ENCODE data around the gene CNTN5.

The CNTN5 gene

DNA sequence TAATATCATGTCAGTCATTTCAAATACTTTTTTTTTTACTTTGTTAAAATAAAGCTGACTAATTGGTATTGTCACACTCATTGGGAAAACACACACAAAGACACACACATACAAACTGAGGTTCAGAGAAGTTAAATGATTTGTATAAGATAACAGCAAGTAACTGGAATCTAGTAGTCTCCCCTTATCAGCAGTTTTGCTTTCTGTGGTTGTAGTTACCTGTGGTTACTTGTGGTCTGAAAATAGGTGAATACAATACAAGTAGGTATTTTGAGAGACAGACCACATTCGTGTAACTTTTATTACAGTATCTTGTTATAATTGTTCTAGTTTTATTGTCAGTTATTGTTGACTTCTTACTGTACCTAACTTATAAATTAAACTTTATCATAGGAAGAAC lies 610.9 kb downstream of the CNTN5 start:
- DNase-seq (ENCODE audit: low spot score): no peak

DNA sequence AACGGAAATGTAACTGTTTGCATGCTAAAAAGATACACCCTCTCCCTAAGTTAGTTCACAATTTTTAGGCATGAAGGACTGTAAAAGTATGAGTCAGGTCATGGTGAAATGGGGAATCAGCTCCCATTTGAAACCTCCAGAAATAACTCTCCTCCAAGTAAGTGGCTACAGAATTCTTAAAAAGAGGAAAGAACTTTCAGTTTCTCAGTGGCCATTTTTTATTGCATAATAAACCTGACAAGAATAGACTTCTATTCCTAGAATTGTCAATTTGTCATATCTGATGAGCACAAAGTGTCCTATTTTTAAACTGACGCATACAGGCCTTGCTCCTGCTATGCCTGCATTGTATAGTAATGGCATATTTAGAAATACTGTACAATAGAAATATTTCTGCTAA lies 612.2 kb downstream of the CNTN5 start:
- peak; percentile 6 for DNase-seq (ENCODE audit: low spot score)

DNA sequence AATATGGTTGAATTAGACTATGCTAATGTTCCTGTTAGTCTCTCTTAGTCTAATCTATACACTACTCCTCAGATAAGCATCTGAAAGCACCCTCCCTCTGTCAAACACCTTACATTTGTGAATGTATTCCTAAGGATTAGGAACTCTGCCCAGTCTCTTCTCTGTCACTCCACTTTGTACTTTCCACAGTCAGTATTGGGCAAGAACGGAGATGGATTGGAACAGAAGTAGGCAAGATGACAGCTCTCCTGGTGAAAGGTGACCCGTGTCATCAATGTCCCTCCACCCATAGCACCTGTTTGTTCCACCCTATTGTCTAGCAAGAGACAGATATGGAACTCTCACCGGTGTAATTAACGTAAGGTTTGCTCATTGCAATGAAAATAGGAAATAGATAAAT lies 613.8 kb downstream of the CNTN5 start:
- no peak for DNase-seq (ENCODE audit: low spot score)

DNA sequence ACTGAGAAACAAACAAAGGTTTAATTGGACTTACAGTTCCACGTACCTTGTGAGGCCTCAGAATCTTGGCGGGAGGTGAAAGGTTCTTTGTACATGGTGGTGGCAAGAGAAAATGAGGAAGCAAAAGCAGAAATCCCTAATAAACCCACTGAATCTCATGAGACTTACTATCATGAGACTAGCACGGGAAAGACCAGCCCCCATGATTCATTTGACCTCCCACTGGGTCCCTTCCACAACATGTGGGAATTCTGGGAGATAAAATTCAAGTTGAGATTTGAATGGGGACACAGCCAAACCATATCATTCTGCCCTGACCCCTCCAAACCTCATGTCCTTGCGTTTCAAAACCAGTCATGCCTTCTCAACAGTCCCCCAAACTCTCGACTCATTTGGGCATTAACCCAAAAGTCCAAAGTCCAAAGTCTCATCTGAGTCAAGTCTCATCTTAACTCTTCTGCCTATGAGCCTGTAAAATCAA lies 617.4 kb downstream of the CNTN5 start:
- DNase-seq (ENCODE audit: low spot score): no peak

DNA sequence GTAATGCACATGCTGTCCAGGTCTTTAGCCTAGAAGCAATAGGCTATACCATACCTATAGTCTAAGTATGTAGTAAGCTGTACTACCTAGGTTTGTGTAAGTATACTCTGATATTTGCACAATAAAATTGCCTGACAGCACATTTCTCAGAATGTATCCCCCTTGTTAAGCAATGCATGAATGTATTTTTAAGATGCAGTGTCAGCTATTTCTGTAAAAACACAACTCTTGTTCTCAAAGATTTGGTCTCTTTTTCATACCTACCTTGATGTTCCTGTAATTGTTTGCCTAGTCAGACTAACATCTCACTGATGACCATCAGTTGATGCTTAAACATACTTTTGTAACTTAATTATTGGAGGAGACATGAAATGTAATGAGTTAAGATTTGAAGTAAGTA lies 619.9 kb downstream of the CNTN5 start:
- no peak for DNase-seq (ENCODE audit: low spot score)

DNA sequence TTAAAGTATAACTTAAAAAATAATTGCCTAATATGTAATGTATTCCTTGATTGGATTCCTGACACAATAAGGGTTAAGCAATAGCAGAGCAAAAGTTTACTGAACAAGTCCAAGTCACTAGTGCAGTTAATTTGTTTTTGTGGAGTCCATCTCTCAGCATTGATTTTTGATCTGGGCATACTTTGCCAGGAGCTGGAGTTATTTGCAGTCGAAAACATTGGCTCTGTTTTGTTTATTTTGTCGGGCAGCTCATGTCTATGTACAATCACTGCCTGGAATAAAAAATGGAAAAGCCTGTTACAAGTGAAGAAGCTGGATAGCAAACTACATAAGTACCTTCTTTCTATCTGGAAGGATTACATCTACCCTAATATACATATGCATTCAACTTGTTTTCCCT lies 625.2 kb downstream of the CNTN5 start:
- no peak for DNase-seq (ENCODE audit: low spot score)

DNA sequence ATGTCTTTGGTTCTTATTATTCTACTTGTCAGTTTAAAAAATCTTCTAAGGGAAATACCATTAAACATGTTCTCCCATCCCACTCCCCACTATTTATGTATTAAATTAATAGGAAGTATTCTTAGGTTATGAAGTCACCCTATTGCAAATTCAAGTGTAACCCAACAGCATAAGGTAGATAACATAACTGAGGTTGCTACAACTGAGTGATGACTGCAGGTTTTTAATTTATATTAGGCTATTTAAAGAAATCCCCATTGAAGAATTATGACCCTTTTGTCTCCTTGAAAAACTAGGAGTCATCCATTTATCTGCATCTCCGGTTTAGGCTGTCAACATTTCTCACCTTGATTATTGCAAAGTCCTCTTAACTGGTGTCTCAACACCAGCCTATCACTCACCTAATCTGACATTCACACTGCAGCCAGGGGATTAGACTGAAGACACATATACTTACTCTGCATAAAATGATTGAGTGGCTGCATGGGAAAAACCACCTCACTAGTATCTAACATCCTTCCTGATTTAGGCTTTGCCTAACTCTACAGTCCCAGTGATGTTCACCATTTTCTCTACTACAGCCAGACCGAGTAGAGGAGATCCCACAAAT lies 649.4 kb downstream of the CNTN5 start:
- DNase-seq (ENCODE audit: low spot score): no peak

DNA sequence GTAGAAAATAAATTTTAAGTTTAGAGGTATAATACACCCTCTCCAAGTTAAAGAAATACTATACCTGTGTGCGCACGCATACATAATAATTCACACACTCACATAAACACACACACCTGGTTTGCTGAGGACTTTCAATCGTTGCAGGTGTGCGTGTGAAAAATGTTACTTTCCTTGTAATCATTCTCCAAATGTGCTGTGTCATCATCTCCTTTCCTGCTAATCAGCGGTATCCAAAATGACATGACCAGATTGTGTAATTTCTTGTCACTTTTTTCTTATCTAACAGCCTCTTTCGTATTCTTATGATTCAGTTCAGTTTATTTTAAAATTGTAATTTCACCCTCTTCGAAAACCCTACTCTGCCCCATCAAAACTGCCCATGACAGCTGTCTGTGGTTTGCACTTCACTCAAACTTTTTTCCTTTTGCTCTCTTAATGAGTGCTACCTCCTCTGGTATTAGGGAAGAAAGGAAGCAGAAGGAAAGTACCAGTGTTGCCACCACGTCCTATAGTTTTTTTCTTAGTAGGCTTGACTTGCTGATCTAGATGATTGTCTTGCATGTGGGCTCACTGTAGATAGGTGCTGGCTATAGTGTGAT lies 651.2 kb downstream of the CNTN5 start:
- no peak for DNase-seq (ENCODE audit: low spot score)

DNA sequence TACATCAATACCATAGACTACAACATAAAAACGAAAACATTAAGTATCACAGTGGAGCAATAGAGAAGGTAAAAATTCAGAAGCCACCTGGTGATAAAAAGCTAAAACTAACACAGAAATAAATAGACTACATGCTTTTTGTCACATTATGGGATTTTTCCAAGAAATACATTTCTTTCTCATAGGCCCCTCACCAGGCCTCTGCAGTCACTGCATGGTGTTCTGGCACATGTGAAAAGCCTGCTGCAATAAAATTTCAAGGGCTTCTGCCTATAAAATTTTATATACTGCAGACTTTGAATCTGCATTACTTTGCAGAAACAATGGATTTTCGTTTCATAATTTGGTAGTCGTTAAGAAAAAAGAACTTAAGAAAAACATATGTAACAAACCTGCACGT lies 655.5 kb downstream of the CNTN5 start:
- no peak for DNase-seq (ENCODE audit: low spot score)

DNA sequence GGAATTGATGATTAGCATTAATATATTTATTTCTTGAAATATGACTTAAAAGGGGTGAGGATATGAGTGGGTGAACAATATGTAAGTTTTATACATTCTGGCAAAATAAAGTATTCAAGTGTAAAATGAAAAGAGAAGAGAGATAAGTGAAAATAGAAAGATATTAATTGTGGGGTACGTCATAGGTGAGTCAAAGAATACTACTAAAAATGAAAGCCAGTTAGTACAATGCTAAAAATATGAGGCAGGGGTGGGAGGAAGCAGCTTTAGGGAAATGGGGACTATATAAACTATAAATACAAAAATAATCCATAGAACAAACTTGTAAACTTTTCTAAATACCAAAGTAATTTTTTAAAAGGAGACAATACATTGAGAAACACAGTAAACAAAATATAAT lies 661.4 kb downstream of the CNTN5 start:
- no peak for DNase-seq (ENCODE audit: low spot score)

DNA sequence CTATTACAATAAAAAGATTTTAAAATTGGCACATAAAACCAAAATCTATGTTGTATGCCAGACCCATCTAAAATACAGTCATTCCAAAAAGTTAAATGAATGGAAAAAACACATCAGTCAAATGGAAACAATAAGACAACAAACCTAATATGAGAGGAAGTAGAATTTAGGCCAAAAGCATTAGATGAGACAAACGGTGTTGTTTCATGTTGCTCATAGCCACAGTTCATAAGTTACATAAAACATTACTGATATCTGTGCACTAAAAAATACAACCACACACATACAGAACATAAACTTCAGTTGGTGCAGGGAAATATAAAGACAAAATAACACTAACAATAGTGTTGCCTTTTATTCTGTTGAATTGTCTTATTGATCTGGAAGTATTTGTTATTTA lies 661.9 kb downstream of the CNTN5 start:
- no peak for DNase-seq (ENCODE audit: low spot score)

DNA sequence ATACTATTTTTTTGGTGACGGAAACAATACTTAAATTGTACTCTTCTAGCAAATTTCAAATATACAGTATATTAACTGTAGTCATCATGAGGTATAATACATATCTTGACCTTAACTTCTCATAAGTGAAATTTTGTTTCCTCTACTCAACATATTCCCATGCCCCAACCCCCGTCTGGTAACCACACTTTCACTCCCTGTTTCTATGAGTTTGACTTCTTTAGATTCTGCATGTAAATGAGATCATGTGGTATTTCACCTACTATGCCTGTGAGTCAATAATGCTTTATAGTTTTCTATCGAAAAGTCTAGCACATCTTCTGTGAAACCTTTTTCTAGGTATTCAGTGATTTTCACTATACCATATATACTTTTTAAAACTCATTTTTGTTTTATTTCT lies 663.2 kb downstream of the CNTN5 start:
- DNase-seq (ENCODE audit: low spot score): no peak

DNA sequence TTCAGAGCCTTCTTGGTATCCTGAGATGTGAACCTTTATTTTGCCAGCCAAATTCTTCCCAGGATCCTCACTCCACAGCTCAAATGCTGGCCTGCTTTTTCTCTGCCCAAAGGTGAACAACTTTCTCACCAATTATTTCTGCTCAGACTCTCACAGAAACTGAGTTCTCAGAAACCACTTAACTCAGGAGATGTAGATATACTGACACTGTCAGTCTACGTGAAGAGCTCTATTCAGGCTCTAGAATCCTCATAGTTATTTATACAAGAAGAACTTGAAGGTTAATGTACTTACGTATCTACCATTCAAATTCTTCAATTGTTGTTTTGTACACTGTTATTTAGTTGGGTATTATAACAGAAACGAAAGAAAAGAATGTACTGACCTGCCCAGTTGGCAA lies 666.1 kb downstream of the CNTN5 start:
- no peak for DNase-seq (ENCODE audit: low spot score)

DNA sequence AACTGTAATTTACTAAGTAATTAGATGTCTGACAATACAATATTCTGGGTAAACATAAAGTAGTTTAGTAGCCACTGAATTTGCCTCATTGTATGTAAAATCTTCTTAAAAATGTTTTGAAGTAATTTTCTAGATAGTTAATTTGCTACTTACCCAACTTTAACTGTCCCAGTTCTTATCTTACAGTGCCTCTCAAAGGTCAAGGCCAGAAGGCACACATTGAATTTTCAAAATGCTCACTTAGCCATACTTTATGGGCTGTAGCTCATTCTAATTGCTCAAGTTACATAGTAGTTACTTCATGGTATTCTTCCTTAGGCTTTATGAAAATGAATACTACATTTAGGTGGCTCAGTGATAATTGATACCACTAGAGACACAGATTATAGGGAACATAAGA lies 666.6 kb downstream of the CNTN5 start:
- no peak for DNase-seq (ENCODE audit: low spot score)

DNA sequence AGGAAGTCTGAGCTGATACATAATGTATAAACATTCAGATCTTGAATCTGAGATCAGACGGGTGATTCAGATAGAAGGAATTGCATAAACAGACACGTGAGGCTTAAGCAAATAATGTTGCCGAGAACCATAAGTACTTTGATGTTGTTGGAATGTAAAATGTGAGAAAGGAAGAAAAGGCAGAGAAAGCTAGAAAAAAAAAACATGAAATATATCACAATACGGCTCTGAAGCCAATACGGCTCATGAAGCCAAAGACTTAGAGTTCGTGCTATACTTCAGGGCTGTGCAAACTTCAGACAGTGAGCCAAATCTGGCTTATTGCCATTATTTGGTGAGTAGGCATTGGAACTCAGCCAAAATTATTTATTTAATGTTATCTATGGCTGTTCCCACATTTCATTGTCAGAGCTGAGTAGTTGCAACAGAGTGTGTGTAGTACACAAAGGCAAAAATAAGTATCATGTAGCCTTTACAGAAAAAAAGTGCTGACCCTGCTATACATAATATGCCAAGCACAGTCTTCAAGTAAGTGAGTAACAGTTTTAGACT lies 673.3 kb downstream of the CNTN5 start:
- DNase-seq (ENCODE audit: low spot score): peak; percentile 17

DNA sequence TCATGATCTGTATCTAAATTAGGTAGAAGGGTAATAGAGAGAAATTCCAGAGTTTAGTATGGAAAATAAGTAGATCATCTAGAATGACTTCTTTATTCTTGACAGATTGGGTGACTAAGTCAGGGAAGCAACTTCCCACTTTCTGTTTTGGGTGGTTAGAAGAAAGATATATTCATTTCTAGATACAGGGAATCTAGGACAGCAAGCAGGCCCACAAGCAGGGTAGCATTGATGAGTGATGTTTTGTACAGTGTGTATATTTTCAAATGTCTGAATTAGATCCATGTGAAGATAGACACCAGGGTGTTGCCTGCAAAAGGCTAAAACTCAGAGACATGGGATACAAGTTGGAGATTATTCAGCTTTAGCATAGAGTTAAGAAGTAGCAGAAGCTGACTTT lies 674.4 kb downstream of the CNTN5 start:
- no peak for DNase-seq (ENCODE audit: low spot score)

DNA sequence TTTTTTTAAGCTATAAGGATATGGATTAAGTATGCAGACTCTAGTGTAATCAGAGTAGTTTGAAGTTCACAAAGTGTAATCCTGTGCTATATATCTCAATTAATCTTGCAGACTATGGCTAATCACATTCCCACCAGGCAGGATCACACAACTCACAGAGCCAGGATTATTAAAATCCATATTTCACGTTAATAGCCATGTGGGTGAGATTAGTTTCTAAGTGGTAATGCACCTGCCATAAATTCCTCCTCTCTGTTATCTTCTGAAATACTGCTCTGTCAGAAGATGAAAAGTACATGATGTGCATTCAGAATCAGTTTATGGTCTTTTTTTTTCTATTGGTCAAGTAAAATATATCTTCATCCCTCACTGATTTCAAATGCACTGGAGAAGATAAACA lies 686.1 kb downstream of the CNTN5 start:
- DNase-seq (ENCODE audit: low spot score): no peak

DNA sequence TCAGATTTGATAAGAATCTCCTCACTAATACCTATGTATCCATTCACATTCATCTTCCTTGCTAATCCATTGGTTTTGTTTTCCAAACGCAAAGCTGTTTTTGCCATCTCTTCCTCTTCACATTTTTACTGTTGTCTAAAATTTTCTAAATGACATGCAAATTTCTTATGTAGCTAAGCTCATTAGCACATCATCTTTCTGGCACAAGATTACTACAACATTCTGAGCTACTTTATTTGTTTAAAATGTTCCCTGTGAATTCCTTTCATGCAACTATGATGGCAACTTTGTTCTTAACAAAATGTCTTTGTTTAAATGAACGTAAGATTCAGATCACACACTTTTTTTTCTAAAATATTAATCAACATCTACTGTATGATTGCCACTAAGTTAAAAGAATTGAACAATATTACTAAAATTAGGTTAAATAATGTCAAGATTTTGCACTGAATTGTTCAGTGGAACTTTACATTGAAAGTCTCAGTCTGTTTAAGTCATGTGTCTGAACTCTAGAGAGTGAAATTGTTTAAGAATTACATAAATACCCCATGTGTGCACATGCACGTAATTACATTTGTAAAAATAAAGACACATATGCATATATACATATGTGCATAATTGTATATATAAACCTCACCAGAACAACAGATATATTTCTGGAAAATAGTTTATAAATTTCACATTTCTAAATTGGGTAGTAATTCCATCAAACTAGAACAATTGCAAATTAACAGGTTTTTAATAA lies 688.4 kb downstream of the CNTN5 start:
- DNase-seq (ENCODE audit: low spot score): no peak

DNA sequence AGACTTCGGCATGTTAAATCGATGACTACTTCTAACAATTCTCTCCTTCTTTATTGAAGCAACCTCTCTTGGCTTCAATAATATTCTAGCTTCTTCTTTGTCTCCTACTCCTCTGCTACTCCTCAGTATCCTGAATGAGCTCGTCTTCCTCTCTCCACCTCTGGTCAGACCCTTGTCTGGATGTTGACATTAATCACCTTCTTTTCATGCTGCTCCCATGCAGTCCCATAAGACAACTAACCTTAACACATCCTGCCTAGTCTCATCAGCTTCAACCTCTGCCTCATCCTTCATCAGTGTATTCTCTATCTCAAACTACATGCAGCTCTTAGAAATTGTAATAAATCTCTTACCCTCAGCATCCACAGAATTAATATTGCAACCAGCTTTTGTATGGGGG lies 695.6 kb downstream of the CNTN5 start:
- no peak for DNase-seq (ENCODE audit: low spot score)

DNA sequence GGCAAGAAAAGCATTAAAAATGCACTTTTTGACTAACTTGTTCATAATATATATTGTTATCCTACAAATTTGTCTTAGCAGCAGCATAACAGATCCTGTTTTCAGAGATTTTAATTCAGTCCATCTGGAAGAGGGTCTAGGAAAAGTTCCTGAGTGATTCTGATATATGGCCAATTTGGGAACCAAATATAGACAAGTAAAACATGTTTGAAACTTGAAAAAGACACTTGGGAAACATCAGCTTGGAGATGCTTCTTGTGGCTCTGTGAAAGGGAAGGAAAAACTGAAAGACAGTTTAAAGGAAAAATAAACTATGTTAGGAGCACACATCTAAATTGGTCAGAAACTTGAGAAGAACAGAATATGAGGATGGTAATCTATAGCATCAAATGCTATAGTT lies 697.5 kb downstream of the CNTN5 start:
- DNase-seq (ENCODE audit: low spot score): no peak

DNA sequence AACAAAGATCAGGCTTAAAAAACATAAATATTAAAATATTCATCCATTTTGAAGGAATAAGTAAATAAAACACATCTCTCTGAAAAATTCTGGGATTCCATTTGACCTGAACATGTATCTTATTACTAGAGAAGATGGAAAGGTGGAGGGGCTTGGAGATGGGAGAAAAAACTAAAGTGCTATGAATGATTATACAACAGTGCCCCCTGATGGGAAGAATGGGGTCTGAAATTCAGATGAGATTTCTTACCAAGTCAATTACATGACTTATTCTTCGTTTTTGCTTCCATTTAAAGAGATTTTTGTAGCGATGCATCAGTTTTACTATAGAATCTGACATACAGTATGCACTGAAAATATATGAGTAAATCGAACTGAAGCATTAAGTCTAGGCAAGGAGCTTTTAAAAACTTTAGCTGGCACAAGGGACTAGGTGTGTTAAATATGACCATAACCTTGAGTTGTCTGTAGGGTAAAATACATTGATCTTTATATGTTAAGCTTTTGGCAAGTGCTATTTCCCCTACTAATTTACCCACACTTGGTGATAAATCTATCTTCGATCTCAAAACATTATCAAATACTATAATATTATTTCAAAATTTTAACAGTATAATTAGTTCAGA lies 718.8 kb downstream of the CNTN5 start:
- peak; percentile 36 for DNase-seq (ENCODE audit: low spot score)

DNA sequence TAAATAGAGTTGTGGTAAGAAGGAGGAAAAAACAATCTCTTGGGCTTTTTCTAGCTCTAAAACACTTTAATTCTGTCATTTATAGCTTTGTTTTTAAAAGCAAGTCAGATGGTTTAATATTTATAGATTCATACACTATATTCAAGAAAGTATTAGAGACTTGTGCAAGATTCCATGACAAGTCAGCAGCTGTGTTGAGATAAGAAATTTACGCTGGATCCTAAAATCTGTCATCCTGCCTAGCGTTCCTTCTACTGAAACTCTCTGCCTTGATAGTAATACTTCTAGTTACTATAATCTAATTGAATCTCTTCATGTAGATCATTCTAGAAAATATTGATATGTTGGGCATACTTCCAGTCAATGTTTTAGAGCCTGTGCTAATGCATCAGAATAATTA lies 721.8 kb downstream of the CNTN5 start:
- DNase-seq (ENCODE audit: low spot score): no peak

DNA sequence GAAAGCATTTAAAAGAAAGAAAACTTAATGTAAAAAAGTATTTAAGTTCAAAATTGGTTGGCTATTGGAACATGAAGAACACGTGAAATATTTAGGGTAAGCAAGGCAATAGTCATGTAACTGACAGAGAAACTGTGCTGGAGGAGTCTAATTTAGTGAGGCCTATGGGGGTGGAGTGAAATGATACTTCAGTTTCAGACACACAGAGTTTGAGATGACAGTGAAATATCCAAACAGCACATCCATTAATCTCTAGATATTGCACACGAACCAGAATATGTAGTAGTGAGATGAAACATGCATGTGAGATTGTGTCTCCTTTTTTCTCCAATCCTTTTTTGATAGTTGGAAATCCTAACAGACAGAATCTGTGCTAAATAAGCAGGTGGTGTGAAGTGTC lies 739.0 kb downstream of the CNTN5 start:
- DNase-seq (ENCODE audit: low spot score): no peak
